Heart left ventricle (tissue), 16 donors: ENCODE measurements around the gene TMED8. TPM values are rescaled to one million over a fixed set of nuclear protein-coding genes. Genes with fewer than 3 reads are reported as not detected.
"Not testable (repeated sequence)": the region's sequence is repeated elsewhere in the genome, so short reads cannot be mapped to it uniquely, and the experiment has no call there.

Experiments used
- ATAC-seq, 4 donors: fragments of 200-7000 bp; cut with Tn5 transposase; one replicate each; pipeline ENCODE4 v1.9.1; 2020 to 2022; ENCODE audit warnings: moderate library complexity in 4 of 4, mild to moderate bottlenecking in 3 of 4, moderate number of reproducible peaks in 1 of 4
- DNase-seq, 5 donors: peaks; one replicate each; pipeline ENCODE4 v3.0.0-alpha.2; 2020
- H3K27ac ChIP-seq, 12 donors: fragments of 200-600 bp; sonication (generic) in 4 of 12; one replicate each; pipeline versions ENCODE4 v1.5.0 to v1.8.0; 2016 to 2022; ENCODE audit warnings: mild to moderate bottlenecking in 2 of 12
- H3K27me3 ChIP-seq, 9 donors: fragments of 200-600 bp; sonication (generic) in 2 of 9; one replicate each; pipeline versions ENCODE4 v1.5.1 to v1.8.0; 2016 to 2022; ENCODE audit warnings: mild to moderate bottlenecking in 3 of 9
- H3K36me3 ChIP-seq, 9 donors: fragments of 200-600 bp; sonication (generic) in 2 of 9; one replicate each; pipeline versions ENCODE4 v1.5.0 to v1.8.0; 2018 to 2022; ENCODE audit warnings: mild to moderate bottlenecking in 2 of 9
- H3K4me1 ChIP-seq, 12 donors: fragments of 200-600 bp; sonication (generic) in 4 of 12; one replicate each; pipeline versions ENCODE4 v1.5.0 to v1.8.0; 2016 to 2022; ENCODE audit warnings: mild to moderate bottlenecking in 3 of 12
- H3K4me3 ChIP-seq, 12 donors: fragments of 200-600 bp; sonication (generic) in 4 of 12; one replicate each; pipeline versions ENCODE4 v1.5.0 to v1.8.0; 2017 to 2022; ENCODE audit warnings: mild to moderate bottlenecking in 9 of 12, moderate library complexity in 4 of 12
- H3K9me3 ChIP-seq, 12 donors: fragments of 200-600 bp; sonication (generic) in 4 of 12; one replicate each; pipeline versions ENCODE4 v1.5.0 to v1.8.0; 2016 to 2022; ENCODE audit warnings: mild to moderate bottlenecking in 1 of 12
- POLR2A ChIP-seq, 2 donors: fragments of 450-650 bp; IDR thresholded peaks; one replicate each; pipeline ENCODE4 v1.6.1; 2017; ENCODE audit warnings: antibody characterized with exemption in 2 of 2, mild to moderate bottlenecking in 2 of 2, moderate library complexity in 2 of 2
- WGBS, 4 donors: extraction: QIAGEN DNeasy Blood & Tissue Kit in 2 of 4; methylation state at CpG; one replicate each; pipeline versions ENCODE4 v1.1.5 to v1.1.7; 2013 to 2018; 5-methylcytosine and 5-hydroxymethylcytosine counted together
- intact Hi-C, 10 donors: fragments of 100-400 bp; cut with DNase I; formaldehyde crosslinking; loops; one replicate each; pipeline versions ENCODE4 v1.11.1 to v1.14.2; 2022
- polyA plus RNA-seq, 2 donors: library from polyadenylated mRNA; stranded (reverse); fragments of 200-250 nt; gene quantifications; one replicate each; pipeline ENCODE4 v1.2.3, GENCODE V29; 2013
- total RNA-seq, 9 donors: library from RNA; depleted of rRNA in 2 of 9; stranded (reverse); fragments of >200 nt in 2 of 9; fragmentation: NEBNext Ultra II Directional in 3 of 9; extraction: Animal tissue kit (Norgen Biotek cat#: 25700) in 3 of 9; gene quantifications; one replicate each; pipeline versions ENCODE4 v1.1.0 to v1.2.4, GENCODE V29; 2016 to 2023
- TF ChIP-seq, protein P1 (sequence below), 12 donors: fragments of 200-600 bp; sonication (generic) in 4 of 12; IDR thresholded peaks; one replicate each; pipeline versions ENCODE4 v1.5.0 to v1.8.0; 2018 to 2022; ENCODE audit warnings: antibody characterized with exemption in 12 of 12, mild to moderate bottlenecking in 5 of 12
- donor health status: ischemic (EF 13 %, LVEDD 7.1; RV severe dilation, severe dysfunction).
- donor health status: healthy with polysubstance abuse.
- donor health status: DM: no; HTN: yes; CAD: no.
- donor health status: DM: no; HTN: no; CAD: no.
- donor health status: ischemic (EF 25% LVEDD 6.9; RV normal size, moderate dysfunction).
- donor health status: ischemic (EF 25% LVEDD 5.7; RV mildly dilated, moderate dysfunction).
- donor health status: healthy.
- donor health status: DM: yes; HTN: yes; CAD: no.
- donor health status: ischemic (EF 35%, LVEDD 5.7; RV mildly dilated, moderate dysfunction).
- donor health status: nonischemic (EF 11% LVEDD 7.7; RV severe dilation, severe dysfunction).
- donor health status: DM: yes; HTN: yes; CAD: no.
- donor health status: PGD.
- donor health status: ischemic (EF 29% LVEDD 5.4; RV normal size, mild dysfunction).
- donor health status: nonischemic (EF 23%, LVEDD 6.1; RV moderate dilation, normal function).

TMED8 gene
- total and polyA plus RNA-seq, 11 donors: 1.5 to 9.5 (median 7.1) TPM

DNA sequence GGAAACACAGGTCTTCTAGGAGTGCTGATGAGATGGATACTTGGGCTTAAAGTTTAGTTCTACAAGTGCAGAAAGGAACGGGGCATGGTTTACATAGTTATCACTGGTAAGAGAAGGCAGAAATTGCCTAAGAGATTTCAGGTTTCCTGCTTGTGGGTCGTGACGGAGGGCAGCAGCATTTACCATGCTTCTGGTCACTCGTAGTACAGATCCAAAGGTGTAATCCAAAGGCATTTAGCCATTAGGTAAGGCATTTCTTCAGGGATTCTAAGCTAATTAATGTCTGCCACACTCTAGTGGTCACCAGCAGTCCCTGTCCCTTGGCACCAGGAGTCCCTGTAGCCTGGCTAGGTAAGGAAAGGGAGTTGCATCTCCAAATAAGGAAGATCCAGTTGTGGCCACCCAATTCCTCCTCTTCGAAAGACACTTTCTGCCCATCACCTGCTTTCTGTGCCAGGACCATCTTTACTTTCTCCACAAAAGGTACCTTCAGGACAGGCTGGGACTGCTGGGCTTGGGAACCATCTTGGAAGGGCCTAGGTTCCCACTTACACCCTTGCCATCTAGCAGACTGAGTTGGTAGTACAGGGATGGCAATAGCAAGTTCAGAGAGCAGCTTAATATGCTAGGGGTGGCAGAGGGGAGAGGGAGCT is 54.5 kb downstream of the TMED8 start:
- H3K4me3 ChIP-seq: peak overlapping the region in 9 of 12 donors; percentile 79 to 99 (median 97)
- no peaks in the 10 kb centered on the region for H3K9me3 ChIP-seq
- peak overlapping the region in 9 of 12 donors; percentile 95 to 99 (median 97) for H3K27ac ChIP-seq
- no peak for TF ChIP-seq POLR2A (IDR thresholded peaks at IDR 0.05)
- TF ChIP-seq, protein P1, sequence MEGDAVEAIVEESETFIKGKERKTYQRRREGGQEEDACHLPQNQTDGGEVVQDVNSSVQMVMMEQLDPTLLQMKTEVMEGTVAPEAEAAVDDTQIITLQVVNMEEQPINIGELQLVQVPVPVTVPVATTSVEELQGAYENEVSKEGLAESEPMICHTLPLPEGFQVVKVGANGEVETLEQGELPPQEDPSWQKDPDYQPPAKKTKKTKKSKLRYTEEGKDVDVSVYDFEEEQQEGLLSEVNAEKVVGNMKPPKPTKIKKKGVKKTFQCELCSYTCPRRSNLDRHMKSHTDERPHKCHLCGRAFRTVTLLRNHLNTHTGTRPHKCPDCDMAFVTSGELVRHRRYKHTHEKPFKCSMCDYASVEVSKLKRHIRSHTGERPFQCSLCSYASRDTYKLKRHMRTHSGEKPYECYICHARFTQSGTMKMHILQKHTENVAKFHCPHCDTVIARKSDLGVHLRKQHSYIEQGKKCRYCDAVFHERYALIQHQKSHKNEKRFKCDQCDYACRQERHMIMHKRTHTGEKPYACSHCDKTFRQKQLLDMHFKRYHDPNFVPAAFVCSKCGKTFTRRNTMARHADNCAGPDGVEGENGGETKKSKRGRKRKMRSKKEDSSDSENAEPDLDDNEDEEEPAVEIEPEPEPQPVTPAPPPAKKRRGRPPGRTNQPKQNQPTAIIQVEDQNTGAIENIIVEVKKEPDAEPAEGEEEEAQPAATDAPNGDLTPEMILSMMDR (IDR thresholded peaks at IDR 0.05): no peak
- peaks cover 0 to 22% (median 13%) of the 10 kb centered on the region in 12 donors for H3K4me1 ChIP-seq
- ATAC-seq (no peak), DNase-seq (no peak)
- 54 to 74% (median 67%) methylated on average over 5 of the region's 5 CpGs for WGBS, 4 donors
- no peaks in the 10 kb centered on the region for H3K36me3 ChIP-seq
- no peaks in the 10 kb centered on the region for H3K27me3 ChIP-seq
- intact Hi-C loops: loop anchor here in 6 of 10 donors (5.0 kb wide), 2 partner anchors 55 to 135 kb away; partner anchors contain the start of genes AHSA1 (in 4 of the 6), SAMD15 (in 4 of the 6), TMED8 (in 4 of the 6) and VIPAS39 (in 4 of the 6)

DNA sequence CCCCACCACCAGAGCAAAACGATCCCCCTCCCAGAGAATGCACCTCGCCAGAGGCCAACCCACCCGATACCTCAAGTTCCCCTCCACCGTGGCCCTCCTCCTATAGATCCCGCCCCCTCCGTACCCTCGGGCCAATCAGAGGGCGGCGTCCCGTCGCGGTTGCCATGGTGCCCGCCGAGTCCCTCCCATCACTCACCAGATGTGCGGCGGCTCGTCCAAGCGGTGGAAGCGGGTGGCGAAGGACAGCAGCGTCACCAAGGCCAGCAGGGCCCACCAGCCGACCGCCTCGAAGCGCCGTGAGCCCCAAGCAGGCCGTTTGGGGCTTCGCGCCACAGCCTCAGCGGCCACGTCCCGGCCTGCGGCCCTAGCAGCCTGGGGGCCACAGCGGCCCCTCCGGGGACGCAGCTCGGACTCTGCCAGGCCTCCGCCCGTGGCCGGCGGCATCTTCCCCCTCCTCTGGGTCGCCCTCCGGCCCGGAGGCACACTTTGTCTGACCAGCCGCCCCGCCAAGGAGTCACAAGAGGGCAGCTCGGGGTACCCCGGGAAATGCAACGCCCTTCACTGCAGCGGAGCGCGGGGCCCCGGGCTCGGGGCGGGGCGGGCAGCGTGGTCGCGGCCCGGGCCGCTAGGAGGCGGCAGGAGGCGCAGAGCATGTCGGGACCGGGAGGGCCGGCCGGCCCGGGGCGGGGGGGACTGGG is 56.5 kb downstream of the TMED8 start, which contains the start of gene POMT2:
Gene POMT2, minus strand, starts transcription at position 646 of the 698 bp plus-strand sequence. Its CDS starts 202 bp downstream, at position 444.
- ATAC-seq: peak; percentile 62 to 86 (median 80)
- peak; percentile 94 to 98 (median 96) for DNase-seq
- H3K27me3 ChIP-seq: no peaks in the 10 kb centered on the region
- 0 to 1% (median 0%) methylated on average over 24 to 69 of the region's 69 CpGs for WGBS, 4 donors
- peak within 1 kb of the TSS; percentile 92 to 99 (median 96) for H3K27ac ChIP-seq
- no peaks in the 10 kb centered on the region for H3K36me3 ChIP-seq
- H3K4me3 ChIP-seq: peak within 1 kb of the TSS; percentile 79 to 99 (median 90)
- no peaks in the 10 kb centered on the region for H3K9me3 ChIP-seq
- peaks cover 0 to 37% (median 17%) of the 10 kb centered on the region in 12 donors for H3K4me1 ChIP-seq
- TF ChIP-seq, protein P1 (IDR thresholded peaks at IDR 0.05): peak; percentile 18 to 70 (median 54)
- peak in 1 of 2 donors; percentile 80 for TF ChIP-seq POLR2A (IDR thresholded peaks at IDR 0.05)
- intact Hi-C loops: loop anchor here in 7 of 10 donors (2.0 to 5.0 kb wide), 4 partner anchors 56 to 137 kb away; partner anchors contain the start of genes SAMD15 (in 5 of the 7), TMED8 (in 5 of the 7), VIPAS39 (in 5 of the 7) and AHSA1 (in 4 of the 7)

DNA sequence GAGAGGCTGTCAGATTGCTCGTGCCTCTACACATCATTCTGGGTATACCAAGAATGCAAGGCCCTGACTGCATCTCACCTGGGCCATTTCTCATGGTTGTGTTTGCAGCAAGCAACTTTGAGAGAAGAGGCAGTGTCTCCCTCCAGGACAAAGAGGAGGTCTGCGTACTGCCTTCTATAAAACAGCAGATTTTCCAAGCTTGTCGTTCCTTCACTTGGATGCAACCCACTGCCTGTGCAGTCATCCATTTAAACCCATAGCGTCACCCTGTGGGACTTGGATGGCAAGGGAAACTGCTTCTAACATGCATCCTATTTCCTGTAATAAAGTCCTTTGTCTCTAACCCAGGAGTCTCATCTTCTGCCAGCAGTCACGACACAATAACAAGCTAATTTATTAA is 57.5 kb downstream of the TMED8 start:
- TF ChIP-seq POLR2A (IDR thresholded peaks at IDR 0.05): no peak
- TF ChIP-seq, protein P1 (IDR thresholded peaks at IDR 0.05): no peak
- DNase-seq (no peak), ATAC-seq (no peak)
- H3K4me3 ChIP-seq: peak overlapping the region in 1 of 12 donors; percentile 87
- peaks cover 0 to 47% (median 24%) of the 10 kb centered on the region in 12 donors for H3K4me1 ChIP-seq
- no peaks in the 10 kb centered on the region for H3K9me3 ChIP-seq
- intact Hi-C loops: loop anchor here in 7 of 10 donors (5.0 to 10.0 kb wide), 6 partner anchors 162 to 447 kb away; no protein-coding TSS in a partner anchor
- no peaks in the 10 kb centered on the region for H3K27me3 ChIP-seq
- WGBS, 4 donors: 51 to 65% (median 57%) methylated on average over 5 of the region's 5 CpGs
- H3K36me3 ChIP-seq: no peaks in the 10 kb centered on the region
- no peak overlapping the region for H3K27ac ChIP-seq

DNA sequence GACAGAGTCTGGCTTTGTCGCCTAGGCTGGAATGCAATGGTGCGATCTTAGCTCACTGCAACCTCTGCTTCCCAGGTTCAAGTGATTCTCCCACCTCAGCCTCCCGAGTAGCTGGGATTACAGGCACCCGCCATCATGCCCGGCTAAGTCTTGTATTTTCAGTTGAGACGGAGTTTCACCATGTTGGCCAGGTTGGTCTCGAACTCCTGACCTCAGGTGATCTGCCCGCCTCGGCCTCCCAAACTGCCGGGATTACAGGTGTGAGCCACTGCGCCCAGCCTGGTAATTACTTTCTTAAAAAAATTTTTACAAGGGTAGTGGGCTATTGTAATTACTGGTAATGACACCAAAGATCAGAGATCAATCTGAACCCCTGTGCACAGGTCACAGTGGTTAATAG is 58.1 kb downstream of the TMED8 start:
- ATAC-seq, DNase-seq, H3K36me3 ChIP-seq, H3K9me3 ChIP-seq, H3K27ac ChIP-seq, H3K27me3 ChIP-seq, H3K4me3 ChIP-seq: not testable (repeated sequence)
- intact Hi-C loops: loop anchor here in 7 of 10 donors (5.0 to 10.0 kb wide), 6 partner anchors 161 to 446 kb away; no protein-coding TSS in a partner anchor
- peaks cover 0 to 53% (median 25%) of the 10 kb centered on the region in 12 donors for H3K4me1 ChIP-seq
- WGBS, 4 donors: 96 to 97% (median 96%) methylated on average over 11 of the region's 11 CpGs
